Left colon (tissue), 2 donors: Measurements from ENCODE around the gene NAB1. TPM values are rescaled to one million over a fixed set of nuclear protein-coding genes. Genes with fewer than 3 reads are reported as not detected.

Experiments
- ATAC-seq: fragments of 200-7000 bp; cut with Tn5 transposase; one replicate; pipeline ENCODE4 v1.9.1; 2020; ENCODE audit warnings: mild to moderate bottlenecking, moderate library complexity
- DNase-seq, 2 donors: peaks; one replicate each; pipeline ENCODE4 v3.0.0-alpha.2; 2020
- intact Hi-C, 2 donors: fragments of 100-400 bp; cut with DNase I in 1 of 2; cut with micrococcal nuclease in 1 of 2; formaldehyde crosslinking; loops; one replicate each; pipeline versions ENCODE4 v1.11.2 to v1.14.0; 2022; cut with DNase I, micrococcal nuclease
- total RNA-seq, 2 donors: library from RNA; stranded (reverse); fragmentation: NEBNext Ultra II Directional; extraction: Animal tissue kit (Norgen Biotek cat#: 25700); gene quantifications; one replicate each; pipeline ENCODE4 v1.2.1, GENCODE V29; 2021
- donor health status: DM: no; HTN: no; CAD: no.
- donor health status: DM: yes; HTN: yes; CAD: no.

Gene NAB1
- total RNA-seq, 2 donors from 2014 or later: 21.9 to 30.9 TPM

DNA sequence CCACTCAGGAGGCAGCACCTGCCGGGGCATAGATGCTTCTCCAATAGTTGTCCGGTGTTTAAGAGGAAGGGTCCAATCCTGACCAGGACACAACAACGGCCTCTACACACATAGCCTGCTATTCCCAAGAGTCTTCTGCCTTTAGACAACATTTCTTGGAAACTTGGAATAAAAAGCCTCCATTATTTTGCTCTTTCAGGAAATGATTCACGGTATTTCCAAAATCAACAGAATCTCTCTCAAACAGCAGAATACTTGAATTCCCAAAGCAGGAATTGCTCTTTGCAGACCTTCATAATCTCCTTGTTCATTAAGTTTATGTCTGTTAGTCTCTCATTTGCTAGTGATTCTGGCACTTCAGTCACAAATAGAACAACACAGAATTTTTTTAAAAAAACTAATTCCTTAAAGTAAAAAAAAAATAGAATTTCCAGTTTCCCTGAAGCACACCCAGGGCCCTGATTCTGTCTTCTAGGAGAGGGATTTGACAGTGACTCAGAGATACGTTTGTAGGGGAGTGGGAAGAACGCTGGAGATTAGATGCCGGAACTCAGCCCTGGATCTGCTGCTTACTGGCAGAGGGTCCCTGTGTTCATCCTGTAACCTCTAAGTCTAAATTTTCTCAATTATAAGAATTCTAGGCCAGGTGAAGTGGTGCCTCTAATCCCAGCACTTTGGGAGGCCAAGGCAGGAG is 74.7 kb downstream of the NAB1 start:
- intact Hi-C loops: no loop called here
- no peak for ATAC-seq
- DNase-seq: no peak

DNA sequence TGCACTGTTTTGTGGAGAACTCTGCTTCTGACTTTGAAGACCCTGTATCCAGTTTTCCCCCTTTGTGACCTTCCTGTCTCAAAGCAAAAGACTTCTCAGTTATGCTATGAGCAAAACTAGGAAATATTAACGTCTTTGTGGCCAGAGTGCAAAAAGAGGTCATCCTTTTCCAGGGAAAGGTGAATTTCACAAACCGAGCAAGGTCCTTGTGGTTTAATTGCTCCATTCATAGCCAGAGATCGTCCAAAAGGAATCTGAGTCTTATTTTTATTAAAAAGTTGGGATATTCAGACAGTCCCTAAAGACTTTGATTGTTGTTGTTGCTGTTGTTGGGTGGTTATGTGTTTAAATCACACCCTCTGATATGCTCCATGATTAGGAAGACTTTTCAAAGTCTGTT is 77.4 kb downstream of the NAB1 start:
- DNase-seq: no peak
- ATAC-seq: no peak
- intact Hi-C loops: no loop called here

DNA sequence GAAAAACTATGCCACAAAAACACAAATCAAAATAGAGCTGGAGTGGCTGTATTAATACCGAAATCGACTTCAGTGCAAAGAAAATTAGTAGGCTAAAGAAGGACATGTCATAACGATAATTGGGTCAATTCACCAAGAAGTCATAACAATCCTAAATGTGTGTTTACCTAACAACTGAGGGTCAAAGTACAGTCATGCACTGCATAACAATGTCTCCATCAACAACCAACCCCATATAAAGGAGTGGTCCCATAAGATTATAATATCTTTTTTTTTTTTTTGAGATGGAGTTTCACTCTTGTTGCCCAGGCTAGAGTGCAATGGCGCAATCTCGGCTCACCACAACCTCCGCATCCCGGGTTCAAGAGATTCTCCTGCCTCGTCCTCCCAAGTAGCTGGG is 87.5 kb downstream of the NAB1 start:
- intact Hi-C loops: no loop called here
- ATAC-seq (peak; percentile 90), DNase-seq (no peak)

DNA sequence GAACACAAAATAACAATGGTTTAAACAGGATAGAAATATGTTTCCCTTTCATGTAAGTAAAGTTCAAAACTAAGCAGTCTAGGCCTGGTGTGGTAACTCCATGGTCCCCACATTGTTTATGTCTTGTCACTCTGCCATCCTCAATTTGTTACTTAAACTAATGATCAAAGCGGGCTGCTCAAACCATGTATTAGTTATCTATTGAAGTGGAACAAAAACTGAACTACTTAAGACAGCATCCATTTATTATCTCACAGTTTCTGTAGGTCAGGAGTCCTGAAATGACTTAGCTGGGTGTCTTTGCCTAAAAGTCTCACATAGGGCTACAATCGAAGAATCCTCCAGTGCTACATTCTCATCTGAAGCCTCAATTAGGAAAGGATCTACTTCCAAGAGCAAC is 91.6 kb downstream of the NAB1 start:
- intact Hi-C loops: no loop called here
- ATAC-seq: no peak
- DNase-seq: no peak

Other genes with a start within 250 kb of the NAB1 start
- 10 to 100 TPM; 71.8 to 84.6 TPM for gene MFSD6, start 240.7 kb upstream of the NAB1 start, total RNA-seq
- gene NEMP2, start 114.4 kb upstream of the NAB1 start, total RNA-seq: 1 to 10 TPM; 2.6 to 3.1 TPM
- 10 to 100 TPM; 51.3 to 63.3 TPM for gene GLS, start 231.7 kb downstream of the NAB1 start, total RNA-seq